Neural progenitor cell (in vitro differentiated cells): ENCODE results near the gene LYPLA2.

ENCODE experiments used
- EZH2 ChIP-seq: fragments of 200-600 bp; sonication (generic); IDR thresholded peaks from 2 replicates; pipeline ENCODE4 v1.6.1; 2017; ENCODE audit warnings: antibody characterized with exemption, mild to moderate bottlenecking, moderate library complexity
- EZH2phosphoT487 ChIP-seq: fragments of 200-600 bp; sonication (generic); IDR thresholded peaks from 2 replicates; pipeline ENCODE4 v1.6.1; 2017; ENCODE audit warnings: antibody characterized with exemption
- TF ChIP-seq, protein P1 (sequence below): fragments of 200-600 bp; sonication (generic); IDR thresholded peaks from 2 replicates; pipeline ENCODE4 v1.5.1; 2017; ENCODE audit warnings: antibody characterized with exemption, mild to moderate bottlenecking

DNA sequence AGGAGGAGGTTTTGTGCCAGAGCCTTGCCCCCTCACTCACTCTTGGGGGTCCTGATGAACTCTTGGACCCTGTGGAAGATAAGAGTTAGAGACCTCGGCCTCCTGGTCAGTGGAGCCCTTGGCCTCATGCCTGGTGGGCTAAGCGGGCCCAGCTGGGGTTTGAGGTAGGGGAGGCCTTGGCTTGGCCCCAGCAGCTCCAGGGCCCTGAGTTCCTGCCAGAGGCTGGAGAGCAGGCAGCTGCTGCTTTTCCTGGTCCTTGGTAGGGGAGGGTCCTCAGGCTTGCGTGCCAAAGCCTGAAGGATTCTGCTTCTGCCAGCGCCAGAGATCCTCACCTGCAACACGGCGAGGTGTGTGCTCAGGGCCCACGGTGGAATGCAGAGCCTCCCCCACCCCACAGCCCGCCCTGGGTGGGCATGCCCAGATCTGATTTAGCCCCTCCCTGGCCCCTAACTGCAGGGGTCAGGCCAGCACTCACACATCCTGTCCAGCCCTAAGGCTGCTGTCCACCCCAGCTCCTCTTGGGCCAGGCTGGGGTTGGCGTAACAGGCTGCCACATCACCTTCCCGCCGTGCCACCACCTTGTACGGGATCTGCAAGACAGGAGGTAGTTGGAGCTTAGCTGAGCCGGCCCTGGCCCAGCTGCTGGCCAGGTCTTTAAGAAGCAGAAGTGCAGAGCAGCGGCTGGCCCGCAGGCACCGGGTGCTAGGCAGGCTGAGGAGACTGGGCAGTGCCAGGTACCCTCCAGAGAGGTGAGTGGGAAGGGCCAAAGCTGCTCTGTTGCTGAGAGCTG, 4.9 kb downstream of the LYPLA2 start:
- TF ChIP-seq, protein P1, sequence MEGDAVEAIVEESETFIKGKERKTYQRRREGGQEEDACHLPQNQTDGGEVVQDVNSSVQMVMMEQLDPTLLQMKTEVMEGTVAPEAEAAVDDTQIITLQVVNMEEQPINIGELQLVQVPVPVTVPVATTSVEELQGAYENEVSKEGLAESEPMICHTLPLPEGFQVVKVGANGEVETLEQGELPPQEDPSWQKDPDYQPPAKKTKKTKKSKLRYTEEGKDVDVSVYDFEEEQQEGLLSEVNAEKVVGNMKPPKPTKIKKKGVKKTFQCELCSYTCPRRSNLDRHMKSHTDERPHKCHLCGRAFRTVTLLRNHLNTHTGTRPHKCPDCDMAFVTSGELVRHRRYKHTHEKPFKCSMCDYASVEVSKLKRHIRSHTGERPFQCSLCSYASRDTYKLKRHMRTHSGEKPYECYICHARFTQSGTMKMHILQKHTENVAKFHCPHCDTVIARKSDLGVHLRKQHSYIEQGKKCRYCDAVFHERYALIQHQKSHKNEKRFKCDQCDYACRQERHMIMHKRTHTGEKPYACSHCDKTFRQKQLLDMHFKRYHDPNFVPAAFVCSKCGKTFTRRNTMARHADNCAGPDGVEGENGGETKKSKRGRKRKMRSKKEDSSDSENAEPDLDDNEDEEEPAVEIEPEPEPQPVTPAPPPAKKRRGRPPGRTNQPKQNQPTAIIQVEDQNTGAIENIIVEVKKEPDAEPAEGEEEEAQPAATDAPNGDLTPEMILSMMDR, result no peak
- TF ChIP-seq EZH2 (no peak), EZH2phosphoT487 (no peak)
